CD4-positive, alpha-beta T cell (primary cell): ENCODE measurements around the gene MMADHC. TPM values are rescaled to one million over a fixed set of nuclear protein-coding genes. Genes with fewer than 3 reads are reported as not detected.

Experiments
- ATAC-seq: fragments of 200-7000 bp; cut with Tn5 transposase; one replicate; pipeline ENCODE4 v1.10.0; 2022; ENCODE audit warnings: mild to moderate bottlenecking; ENCODE audit not compliant: poor library complexity
- CTCF ChIA-PET: fragments of 350-600 bp; sonication (Branson Sonifier 250); formaldehyde crosslinking; loops from one replicate; lab custom pipeline; 2021; ENCODE audit warnings: antibody characterized with exemption, inconsistent platforms; lab: Charles Lee
- POLR2A ChIA-PET: fragments of 350-600 bp; sonication (Branson Sonifier 250); formaldehyde crosslinking; loops from one replicate; lab custom pipeline; 2021; ENCODE audit warnings: antibody characterized with exemption, inconsistent platforms; lab: Charles Lee
- DNase-seq, 14 experiments: peaks; one replicate each; pipeline ENCODE4 v3.0.0-alpha.2; 2013 to 2020; ENCODE audit warnings: mixed read lengths in 2 of 14
- H3K27ac ChIP-seq, 2 donors: one replicate each; pipeline versions ENCODE4 v1.5.1 to v1.7.0; 2013; ENCODE audit warnings: low read length in 2 of 2, low read depth in 1 of 2, mild to moderate bottlenecking in 1 of 2
- H3K27me3 ChIP-seq, 2 experiments: 1 replicate in 1 of 2; 2 replicates in 1 of 2; pipeline versions ENCODE4 v1.6.1 to v1.7.0; 2013; ENCODE audit warnings: low read length in 2 of 2, control low read depth in 1 of 2, mild to moderate bottlenecking in 1 of 2, moderate library complexity in 1 of 2; ENCODE audit not compliant: insufficient read depth in 2 of 2, control insufficient read depth in 1 of 2
- H3K36me3 ChIP-seq: one replicate; pipeline ENCODE4 v1.6.1; 2013; ENCODE audit warnings: low read length, control low read depth; ENCODE audit not compliant: insufficient read depth
- H3K4me1 ChIP-seq: one replicate; pipeline ENCODE4 v1.6.1; 2013; ENCODE audit warnings: low read length, control low read depth; ENCODE audit not compliant: insufficient read depth
- H3K4me3 ChIP-seq: one replicate; pipeline ENCODE4 v1.5.1; 2013; ENCODE audit warnings: mild to moderate bottlenecking, low read length, moderate library complexity
- H3K9me3 ChIP-seq, 2 experiments: 1 replicate in 1 of 2; 2 replicates in 1 of 2; pipeline versions ENCODE4 v1.6.1 to v1.7.0; 2013; ENCODE audit warnings: low read length in 2 of 2, mild to moderate bottlenecking in 2 of 2, control low read depth in 1 of 2, moderate library complexity in 1 of 2; ENCODE audit not compliant: control insufficient read depth in 1 of 2, insufficient read depth in 1 of 2
- H3K27ac Mint-ChIP-seq: one replicate; pipeline ENCODE4 v1.8.0; 2020; ENCODE audit warnings: mixed read lengths
- H3K27me3 Mint-ChIP-seq: one replicate; pipeline ENCODE4 v1.8.0; 2021; ENCODE audit warnings: mixed read lengths
- H3K36me3 Mint-ChIP-seq: one replicate; pipeline ENCODE4 v1.8.0; 2021; ENCODE audit warnings: low read depth, mixed read lengths
- H3K4me1 Mint-ChIP-seq: one replicate; pipeline ENCODE4 v1.8.0; 2021; ENCODE audit warnings: low read depth, mixed read lengths
- H3K4me3 Mint-ChIP-seq: one replicate; pipeline ENCODE4 v1.8.0; 2020; ENCODE audit warnings: mild to moderate bottlenecking, mixed read lengths
- H3K9me3 Mint-ChIP-seq: one replicate; pipeline ENCODE4 v1.8.0; 2020; ENCODE audit warnings: mixed read lengths
- CTCF ChIP-seq: fragments of 200-600 bp; IDR thresholded peaks from one replicate; pipeline ENCODE4 v1.8.0; 2022; ENCODE audit warnings: antibody characterized with exemption, mild to moderate bottlenecking
- intact Hi-C, 2 experiments: fragments of 100-400 bp; cut with DNase I in 1 of 2; cut with micrococcal nuclease in 1 of 2; formaldehyde crosslinking; loops; one replicate each; pipeline versions ENCODE4 v1.15.1 to v1.9.0; 2023 to 2025; cut with DNase I, micrococcal nuclease
- total RNA-seq, 174 experiments: library from RNA in 2 of 174; stranded (reverse) in 2 of 174; gene quantifications; one replicate each; pipeline ENCODE4 v1.2.3 and lab custom pipeline; 2021 to 2026

Gene MMADHC
- total RNA-seq, 2 experiments from 2014 or later, result 77.3 to 77.8 TPM

DNA sequence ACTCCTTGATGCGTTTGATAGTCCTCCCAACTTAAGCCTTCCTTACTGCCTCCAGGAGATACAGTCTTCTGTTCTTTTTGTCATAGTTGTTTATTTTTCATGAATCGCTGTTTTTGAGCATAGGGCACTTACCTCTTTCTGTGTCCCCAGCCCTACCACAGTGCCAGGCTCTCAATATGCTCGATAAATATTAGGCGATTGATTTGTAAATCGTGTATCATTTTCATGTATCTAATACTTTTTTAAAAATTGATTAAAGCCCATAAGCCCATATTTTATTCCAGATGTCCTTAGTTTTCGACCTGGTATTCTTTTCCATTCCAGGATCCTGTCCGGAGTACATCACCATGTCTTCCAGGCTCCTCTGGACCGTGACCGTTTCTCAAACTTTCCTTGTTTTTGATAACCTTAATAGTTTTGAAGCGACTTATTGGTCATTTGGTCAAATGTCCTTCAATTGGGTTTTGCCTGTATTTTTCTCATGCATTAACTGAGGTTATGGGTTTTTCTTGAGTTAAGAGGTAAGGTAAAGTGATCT, 444 bp upstream of the MMADHC start:
- H3K4me1 Mint-ChIP-seq, result peaks cover 44% of the 10 kb centered on the region
- H3K27me3 ChIP-seq, result peaks cover 0 to 16% of the 10 kb centered on the region in 2 experiments
- H3K9me3 Mint-ChIP-seq, result no peaks in the 10 kb centered on the region
- ATAC-seq (no peak), DNase-seq (no peak)
- TF ChIP-seq CTCF, result no peak
- CTCF ChIA-PET, result interaction anchor here (0.6 to 1.0 kb wide), 2 partner anchors 1651 to 1833 kb away, joined by 3 read pairs; no protein-coding TSS in a partner anchor
- H3K27ac Mint-ChIP-seq, result peak overlapping the region; percentile 98
- peaks cover 14% of the 10 kb centered on the region for H3K4me1 ChIP-seq
- H3K9me3 ChIP-seq, result no peaks in the 10 kb centered on the region
- peaks cover 18% of the 10 kb centered on the region for H3K36me3 ChIP-seq
- H3K27ac ChIP-seq, result peak overlapping the region; percentile 89 to 93
- peaks cover 37% of the 10 kb centered on the region for H3K36me3 Mint-ChIP-seq
- peak overlapping the region; percentile 96 for H3K4me3 Mint-ChIP-seq
- peaks cover 25% of the 10 kb centered on the region for H3K27me3 Mint-ChIP-seq
- intact Hi-C loops, result loop anchor here (5.0 to 10.0 kb wide), 4 partner anchors 711 to 1743 kb away; partner anchors contain the start of genes ACVR2A (in 1 of the 2), KIF5C (in 1 of the 2), MBD5 (in 1 of the 2) and NMI (in 1 of the 2)
- POLR2A ChIA-PET, result interaction anchor here (0.8 to 1.9 kb wide), 9 partner anchors 9 to 1822 kb away, joined by 3 to 29 read pairs (median 5); partner anchors contain the start of genes MBD5, NMI, ORC4 and RBM43
- H3K4me3 ChIP-seq, result peak overlapping the region; percentile 84

DNA sequence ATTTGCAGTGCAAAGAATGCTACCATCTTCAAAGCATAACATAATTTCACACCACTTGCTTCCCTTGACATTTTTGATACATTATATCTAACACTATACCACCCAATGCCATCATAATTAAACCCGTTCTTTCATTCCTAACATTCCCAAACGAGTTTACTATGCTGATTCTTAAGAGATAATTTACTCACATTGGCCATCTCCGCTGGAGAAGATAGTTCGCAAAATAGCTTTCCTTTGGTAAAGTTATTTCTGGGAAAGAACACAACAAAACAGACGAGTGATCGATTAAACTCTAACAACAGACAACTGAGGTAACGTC, 716 bp downstream of the MMADHC start:
- no peak for ATAC-seq
- Mint-ChIP-seq H3K27ac (peak overlapping the region; percentile 98), H3K4me1 (peaks cover 54% of the 10 kb centered on the region), H3K9me3 (no peaks in the 10 kb centered on the region), H3K4me3 (peak overlapping the region; percentile 96), H3K27me3 (peaks cover 20% of the 10 kb centered on the region), H3K36me3 (peaks cover 47% of the 10 kb centered on the region)
- H3K27me3 ChIP-seq, result peaks cover 0 to 16% of the 10 kb centered on the region in 2 experiments
- H3K4me1 ChIP-seq, result peaks cover 14% of the 10 kb centered on the region
- CTCF ChIA-PET, result interaction anchor here (1.0 to 1.8 kb wide), 4 partner anchors 11 to 1652 kb away, joined by 3 to 6 read pairs (median 4); no protein-coding TSS in a partner anchor
- H3K9me3 ChIP-seq, result no peaks in the 10 kb centered on the region
- no peak for TF ChIP-seq CTCF
- DNase-seq, result no peak
- POLR2A ChIA-PET, result interaction anchor here (0.6 to 1.9 kb wide), 14 partner anchors 8 to 1823 kb away, joined by 3 to 29 read pairs (median 4); partner anchors contain the start of genes MBD5, NMI, ORC4 and RBM43
- intact Hi-C loops, result loop anchor here (5.0 to 10.0 kb wide), 4 partner anchors 710 to 1742 kb away; partner anchors contain the start of genes ACVR2A (in 1 of the 2), KIF5C (in 1 of the 2), MBD5 (in 1 of the 2) and NMI (in 1 of the 2)
- H3K4me3 ChIP-seq, result peak overlapping the region; percentile 84
- peak overlapping the region; percentile 89 to 93 for H3K27ac ChIP-seq
- H3K36me3 ChIP-seq, result peaks cover 29% of the 10 kb centered on the region

GRCh38 chr2:149586063-149586462, 1.5 kb downstream of the MMADHC start:
- H3K36me3 ChIP-seq, result peaks cover 37% of the 10 kb centered on the region
- no peaks in the 10 kb centered on the region for H3K9me3 ChIP-seq
- no peak for TF ChIP-seq CTCF
- Mint-ChIP-seq H3K4me3 (peak overlapping the region; percentile 96), H3K4me1 (peaks cover 62% of the 10 kb centered on the region), H3K36me3 (peaks cover 55% of the 10 kb centered on the region), H3K27ac (peak overlapping the region; percentile 98), H3K9me3 (no peaks in the 10 kb centered on the region), H3K27me3 (peaks cover 15% of the 10 kb centered on the region)
- H3K27ac ChIP-seq, result no peak overlapping the region
- peaks cover 0 to 11% of the 10 kb centered on the region in 2 experiments for H3K27me3 ChIP-seq
- ChIA-PET POLR2A (interaction anchor here (1.9 kb wide), 2 partner anchors 1675 to 1824 kb away, joined by 14 to 29 read pairs; partner anchors contain the start of genes RBM43 and RIF1), CTCF (interaction anchor here (1.6 to 1.8 kb wide), 2 partner anchors 12 to 25 kb away, joined by 4 to 6 read pairs; no protein-coding TSS in a partner anchor)
- ATAC-seq (no peak), DNase-seq (peak in 1 of 14 experiments; percentile 6)
- H3K4me3 ChIP-seq, result peak overlapping the region; percentile 84
- intact Hi-C loops, result loop anchor here (5.0 to 10.0 kb wide), 4 partner anchors 709 to 1741 kb away; partner anchors contain the start of genes ACVR2A (in 1 of the 2), KIF5C (in 1 of the 2), MBD5 (in 1 of the 2) and NMI (in 1 of the 2)
- peaks cover 14% of the 10 kb centered on the region for H3K4me1 ChIP-seq
